Measurements from ENCODE around the gene CFP.
A peak's percentile ranks its signal among the peaks of the same experiment; 100 is the strongest.

The CFP gene

GRCh38 chrX:47623540-47624027 lies 6.1 kb downstream of the CFP start:
- no peak for TF ChIP-seq CTCF (IDR thresholded peaks at IDR 0.05; ENCODE audit: insufficient read depth, missing control alignments)
- FAIRE-seq (no peak), DNase-seq (ENCODE audit: insufficient read length, low spot score) (peak; percentile 64)

- DNase-seq (ENCODE audit: insufficient read length, low spot score) (no peak), FAIRE-seq (no peak)
- TF ChIP-seq CTCF (IDR thresholded peaks at IDR 0.05; ENCODE audit: insufficient read depth, missing control alignments) = no peak
Measured at GRCh38 chrX:47621851-47622250, 7.9 kb downstream of the CFP start.

GRCh38 chrX:47620303-47620685 lies 9.4 kb downstream of the CFP start:
- no peak for DNase-seq (ENCODE audit: insufficient read length, low spot score)
- no peak for TF ChIP-seq CTCF (IDR thresholded peaks at IDR 0.05; ENCODE audit: insufficient read depth, missing control alignments)
- no peak for FAIRE-seq

GRCh38 chrX:47619486-47620302 lies 10.0 kb downstream of the CFP start, which contains the start of gene SYN1:
TSS of gene SYN1 (minus strand) at chrX:47619857. CDS start at chrX:47619728, 129 bp downstream.
- no peak for FAIRE-seq
- peak; percentile 16 for TF ChIP-seq CTCF (IDR thresholded peaks at IDR 0.05; ENCODE audit: insufficient read depth, missing control alignments)
- peak; percentile 71 for DNase-seq (ENCODE audit: insufficient read length, low spot score)

- TF ChIP-seq CTCF (IDR thresholded peaks at IDR 0.05; ENCODE audit: insufficient read depth, missing control alignments) = no peak
- DNase-seq (ENCODE audit: insufficient read length, low spot score) (no peak), FAIRE-seq (no peak)
Measured at GRCh38 chrX:47618923-47619485, 10.7 kb downstream of the CFP start.

GRCh38 chrX:47614618-47615017 lies 15.1 kb downstream of the CFP start:
- FAIRE-seq (no peak), DNase-seq (ENCODE audit: insufficient read length, low spot score) (no peak)
- no peak for TF ChIP-seq CTCF (IDR thresholded peaks at IDR 0.05; ENCODE audit: insufficient read depth, missing control alignments)

GRCh38 chrX:47613082-47613481 lies 16.6 kb downstream of the CFP start:
- no peak for TF ChIP-seq CTCF (IDR thresholded peaks at IDR 0.05; ENCODE audit: insufficient read depth, missing control alignments)
- DNase-seq (ENCODE audit: insufficient read length, low spot score) (no peak), FAIRE-seq (no peak)
